Measurements from ENCODE around the gene SH3PXD2B.
"Not testable (repeated sequence)": the region's sequence is repeated elsewhere in the genome, so short reads cannot be mapped to it uniquely, and the experiment has no call there.

The SH3PXD2B gene

DNA sequence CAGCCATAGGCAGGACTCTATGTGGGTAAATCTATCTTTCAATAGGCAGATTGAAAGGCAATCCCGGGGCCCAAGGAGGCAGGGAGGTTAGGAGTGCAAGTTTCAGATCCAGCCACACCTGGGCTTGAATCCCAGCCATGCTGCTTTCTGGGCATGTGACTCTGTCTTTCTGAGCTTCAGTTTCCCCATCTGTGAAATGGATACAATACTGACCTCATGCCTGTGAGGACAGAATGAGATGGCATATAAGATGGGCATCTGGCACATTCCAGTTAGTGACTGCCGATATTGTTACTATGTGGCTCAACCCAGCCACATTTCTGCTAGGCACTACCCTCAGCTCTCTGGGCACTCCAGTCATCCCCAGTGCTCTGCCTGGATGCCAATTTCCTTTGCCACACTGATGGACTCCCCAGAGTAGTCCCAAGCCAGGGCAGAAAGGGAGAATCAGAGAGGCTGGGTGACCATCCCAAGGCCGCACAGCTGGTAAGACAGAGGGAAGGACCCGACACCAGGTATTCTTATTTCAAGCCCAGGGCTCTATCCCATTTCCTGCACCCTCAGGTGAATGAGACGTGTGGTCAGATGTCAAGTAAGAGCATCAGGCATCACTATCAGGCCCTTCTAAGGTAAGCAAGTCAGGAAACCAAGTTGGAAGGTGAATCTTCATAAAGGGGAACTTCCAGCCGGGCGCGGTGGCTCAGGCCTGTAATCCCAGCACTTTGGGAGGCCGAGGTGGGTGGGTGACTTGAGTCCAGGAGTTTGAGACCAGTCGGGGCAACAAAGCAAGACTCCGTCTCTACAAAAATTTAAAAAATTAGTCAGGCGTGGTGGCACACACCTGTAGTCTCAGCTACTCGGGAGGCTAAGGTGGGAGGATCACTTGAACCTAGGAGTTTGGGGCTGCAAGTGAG is 38.7 kb downstream of the SH3PXD2B start:
- no peak for DNase-seq

DNA sequence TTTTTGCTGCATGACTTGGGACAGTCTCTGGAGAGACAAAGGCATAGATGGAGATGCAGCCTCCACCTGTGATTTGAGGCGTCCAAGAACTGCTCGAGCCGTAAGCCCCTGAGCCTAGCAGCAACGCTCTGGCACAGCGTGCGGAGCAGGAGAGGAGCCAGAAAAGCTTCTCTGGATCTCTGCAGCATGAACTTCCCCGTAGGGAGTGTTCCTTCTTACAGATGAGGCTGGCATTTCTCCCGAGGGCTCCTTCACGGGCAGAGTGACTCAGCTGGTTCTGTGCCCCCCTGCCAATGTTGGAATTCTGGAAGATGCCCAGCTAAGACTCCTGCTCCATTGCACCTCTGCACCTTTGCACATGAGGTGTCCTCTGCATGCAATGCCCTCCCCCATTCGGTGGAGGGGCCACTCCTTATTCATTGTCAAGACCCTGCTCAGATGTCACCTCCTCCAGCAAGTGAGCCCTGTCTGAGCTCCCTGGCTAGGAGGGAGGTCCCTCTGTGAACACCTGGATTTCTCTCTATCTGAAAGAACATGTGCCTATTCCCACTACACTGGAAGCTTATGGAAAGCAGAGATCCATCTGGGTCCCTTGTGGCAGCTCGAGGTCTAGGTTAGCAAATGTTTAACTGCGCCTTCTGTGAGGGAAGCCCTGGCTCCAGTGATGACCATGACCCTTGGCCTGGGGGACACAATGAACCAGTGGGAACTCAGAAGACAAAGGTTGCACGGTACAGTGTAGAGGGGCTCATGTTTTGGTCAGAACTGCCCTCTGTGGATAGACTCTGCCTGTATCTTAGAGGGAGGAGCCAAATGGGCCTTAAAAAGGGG is 39.6 kb downstream of the SH3PXD2B start:
- DNase-seq: peak; percentile 73

DNA sequence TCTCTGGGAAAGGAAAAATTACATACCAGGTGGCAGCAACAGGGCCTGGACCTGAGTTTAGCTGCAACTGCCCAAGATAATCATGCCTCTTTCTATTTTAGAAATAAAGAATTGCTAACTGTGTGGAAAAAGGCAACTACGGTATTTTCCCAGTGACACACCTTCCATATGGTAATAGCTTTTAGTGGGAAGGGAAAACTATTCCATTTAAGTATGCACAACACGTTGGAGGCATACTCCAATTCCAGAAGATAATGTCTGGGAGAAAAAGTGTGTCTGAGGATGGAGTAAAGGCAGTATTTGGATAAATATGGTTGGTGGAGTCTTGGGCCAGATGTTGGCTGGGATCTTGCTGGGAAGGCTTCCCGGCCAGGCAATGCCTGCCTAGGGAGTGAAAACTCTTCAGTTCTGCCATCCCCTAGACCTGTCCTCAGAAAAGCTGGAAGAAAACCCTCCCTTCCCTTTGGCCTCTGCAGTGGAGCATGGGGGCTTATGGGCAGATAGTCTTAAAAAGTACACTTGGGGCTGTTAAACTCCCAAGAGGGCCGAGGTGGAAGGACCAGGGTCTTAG is 40.6 kb downstream of the SH3PXD2B start:
- no peak for DNase-seq

DNA sequence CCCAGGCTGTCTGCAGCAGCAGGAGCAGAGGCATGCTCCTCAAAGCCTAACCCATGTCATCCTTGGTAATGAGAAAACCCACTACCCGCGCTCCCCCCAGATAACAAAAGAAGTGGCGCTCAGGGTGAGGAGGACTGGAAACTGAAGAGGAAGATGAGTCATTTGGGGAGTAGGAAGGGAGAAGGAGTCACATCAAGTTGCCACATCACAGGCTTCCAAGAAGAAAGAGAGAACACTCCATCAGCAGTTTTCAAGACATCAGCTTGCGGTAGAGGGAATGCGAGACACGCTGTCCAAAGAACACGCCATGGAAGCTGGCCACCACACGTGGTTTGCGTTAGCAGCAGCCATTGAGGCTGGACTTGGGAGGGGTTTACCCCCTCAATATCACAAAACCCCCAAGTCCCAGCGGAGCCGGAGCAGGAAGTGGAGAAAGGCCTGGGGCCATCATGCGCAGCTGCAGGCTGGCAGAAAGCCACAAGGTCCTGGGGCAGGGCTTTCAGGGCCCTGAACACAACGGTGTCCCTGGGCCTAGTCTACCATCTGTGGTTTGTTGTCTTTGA is 41.5 kb downstream of the SH3PXD2B start:
- no peak for DNase-seq

DNA sequence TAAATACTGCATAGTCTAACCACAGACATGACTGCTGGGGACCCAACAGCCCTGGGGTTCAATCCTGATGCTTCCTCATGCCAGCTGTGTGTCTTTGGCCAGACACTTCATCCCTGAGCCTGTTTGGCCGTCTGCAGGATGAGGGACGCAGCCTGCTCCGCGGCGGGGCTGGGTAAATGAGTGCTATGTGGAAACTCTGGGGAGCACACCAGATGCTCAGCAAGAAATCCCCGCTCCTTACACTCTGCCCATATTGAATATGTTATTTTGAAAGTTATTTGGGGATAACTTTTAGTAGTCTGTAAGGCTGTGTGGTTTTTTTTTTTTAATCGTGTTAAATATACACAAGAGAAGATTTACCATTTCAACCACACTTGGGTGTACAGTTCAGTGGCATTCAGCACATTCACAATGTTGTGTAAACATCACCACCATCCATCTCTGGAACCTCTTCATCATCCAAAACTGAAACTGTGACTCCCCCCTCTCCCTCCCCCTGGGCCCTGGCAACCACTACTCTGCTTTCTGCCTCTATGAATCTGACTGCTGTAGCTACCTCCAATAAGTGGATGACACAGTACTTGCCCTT is 42.7 kb downstream of the SH3PXD2B start:
- DNase-seq: no peak

DNA sequence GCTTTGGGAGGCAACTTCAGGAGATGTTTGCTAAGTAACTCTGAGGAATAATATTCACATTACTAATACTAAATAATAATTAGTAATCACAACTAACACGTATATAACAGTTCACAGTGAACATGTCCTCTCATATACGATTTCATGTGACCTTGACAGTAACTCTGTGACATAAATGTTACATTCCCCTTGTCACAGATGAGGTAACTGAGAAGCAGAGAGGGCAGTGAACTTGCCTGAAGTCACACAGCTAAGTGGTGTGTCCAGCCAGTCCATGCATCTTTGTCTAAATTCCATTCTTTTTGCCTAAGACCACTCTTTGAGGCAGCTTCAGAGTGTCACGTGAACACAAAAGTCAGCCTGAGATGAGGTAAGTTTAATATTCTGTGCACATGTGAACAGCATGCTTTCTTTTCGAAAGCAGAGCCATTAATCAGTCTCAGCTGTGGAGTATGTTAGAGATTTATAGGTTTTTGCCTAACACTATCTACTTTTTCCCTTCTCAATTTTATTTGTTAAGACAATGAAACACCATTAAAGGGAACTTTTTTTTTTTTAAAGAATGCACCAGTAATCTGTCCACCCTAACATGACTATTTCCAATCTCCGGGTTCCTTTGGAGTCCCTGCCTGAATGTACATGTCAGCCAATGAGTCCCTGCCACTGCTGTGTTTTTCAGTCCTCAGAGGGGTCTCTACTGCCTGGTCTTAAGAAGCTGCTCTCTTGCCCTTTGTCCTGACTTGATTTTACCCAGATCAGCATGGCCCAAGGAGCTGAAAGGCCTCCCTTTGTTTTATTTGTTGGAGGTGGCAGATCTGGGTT is 43.5 kb downstream of the SH3PXD2B start:
- no peak for DNase-seq

DNA sequence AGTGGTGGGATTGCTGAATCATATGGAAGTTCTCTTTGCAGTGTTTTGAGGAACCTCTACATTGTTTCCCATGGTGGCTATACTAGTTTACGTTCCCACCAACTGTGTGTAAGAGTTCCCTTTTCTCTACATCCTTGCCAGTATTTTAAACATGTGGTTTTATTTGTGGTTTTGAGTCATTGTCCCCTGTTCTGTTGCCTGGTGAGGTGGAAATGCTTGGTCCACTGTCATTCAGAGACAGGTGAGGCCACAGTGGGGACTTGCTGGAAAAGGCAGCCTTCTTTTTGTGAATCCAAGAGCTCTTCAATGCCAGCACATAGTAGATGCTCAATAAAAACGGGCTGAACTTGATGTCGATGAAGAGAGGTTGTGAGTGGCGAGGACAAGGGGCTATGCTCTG is 44.2 kb downstream of the SH3PXD2B start:
- DNase-seq: no peak

DNA sequence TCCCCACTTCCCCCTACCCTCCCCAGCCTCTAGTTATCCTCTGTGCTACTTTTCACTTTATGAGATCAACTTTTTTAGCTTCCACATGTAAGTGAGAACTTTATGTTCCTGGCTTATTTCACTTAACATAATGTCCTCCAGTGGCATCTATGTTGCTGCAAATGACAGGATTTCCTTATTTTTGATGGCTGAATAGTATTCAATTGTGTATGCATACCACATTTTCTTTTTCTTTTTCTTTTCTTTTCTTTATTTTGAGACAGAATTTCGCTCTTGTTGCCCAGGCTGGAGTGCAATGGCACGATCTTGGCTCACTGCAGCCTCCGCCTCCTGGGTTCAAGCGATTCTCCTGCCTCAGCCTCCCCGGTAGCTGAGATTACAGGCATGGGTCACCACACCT is 44.8 kb downstream of the SH3PXD2B start:
- DNase-seq: not testable (repeated sequence)

DNA sequence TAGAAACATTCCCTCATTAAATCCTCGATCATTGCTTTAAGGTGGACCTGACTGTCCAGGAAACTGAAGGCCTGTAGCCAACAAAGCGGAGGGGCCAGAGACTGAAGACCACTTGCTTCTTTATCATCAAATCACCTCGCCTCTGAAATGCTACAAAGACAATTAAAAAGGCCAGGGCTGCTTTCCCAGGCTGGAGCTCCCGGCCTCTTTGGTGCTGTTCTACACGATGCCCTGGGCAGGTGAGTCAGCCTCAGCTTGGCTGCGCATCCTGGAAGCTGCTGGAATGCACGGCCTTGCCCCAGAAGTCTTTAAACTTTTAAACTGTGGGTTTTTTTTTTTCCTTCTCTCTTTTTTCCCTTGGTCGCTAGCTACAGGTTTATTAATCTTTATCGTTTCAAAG is 46.5 kb downstream of the SH3PXD2B start:
- DNase-seq: no peak

DNA sequence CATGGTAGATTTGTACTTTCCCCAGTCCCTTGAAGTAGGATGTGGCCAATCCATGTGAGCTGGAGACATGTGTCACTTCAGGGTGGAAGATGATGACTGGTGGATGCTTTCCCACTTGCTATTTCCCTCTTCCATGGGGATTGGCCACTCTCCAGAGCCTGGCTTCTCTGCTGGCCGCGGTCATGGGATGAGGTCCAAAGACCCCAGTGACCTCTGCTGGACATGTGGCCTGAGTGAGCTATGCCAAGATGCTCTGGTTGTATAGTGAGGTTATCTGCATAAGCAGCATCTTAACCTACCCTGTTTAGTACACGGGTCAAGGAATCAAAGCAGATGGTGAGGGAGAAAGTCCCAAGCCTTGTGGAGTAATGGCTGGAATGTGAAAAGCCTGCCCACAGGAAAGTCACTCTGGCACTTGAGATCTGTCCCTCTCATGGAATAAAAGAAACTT is 47.1 kb downstream of the SH3PXD2B start:
- no peak for DNase-seq

DNA sequence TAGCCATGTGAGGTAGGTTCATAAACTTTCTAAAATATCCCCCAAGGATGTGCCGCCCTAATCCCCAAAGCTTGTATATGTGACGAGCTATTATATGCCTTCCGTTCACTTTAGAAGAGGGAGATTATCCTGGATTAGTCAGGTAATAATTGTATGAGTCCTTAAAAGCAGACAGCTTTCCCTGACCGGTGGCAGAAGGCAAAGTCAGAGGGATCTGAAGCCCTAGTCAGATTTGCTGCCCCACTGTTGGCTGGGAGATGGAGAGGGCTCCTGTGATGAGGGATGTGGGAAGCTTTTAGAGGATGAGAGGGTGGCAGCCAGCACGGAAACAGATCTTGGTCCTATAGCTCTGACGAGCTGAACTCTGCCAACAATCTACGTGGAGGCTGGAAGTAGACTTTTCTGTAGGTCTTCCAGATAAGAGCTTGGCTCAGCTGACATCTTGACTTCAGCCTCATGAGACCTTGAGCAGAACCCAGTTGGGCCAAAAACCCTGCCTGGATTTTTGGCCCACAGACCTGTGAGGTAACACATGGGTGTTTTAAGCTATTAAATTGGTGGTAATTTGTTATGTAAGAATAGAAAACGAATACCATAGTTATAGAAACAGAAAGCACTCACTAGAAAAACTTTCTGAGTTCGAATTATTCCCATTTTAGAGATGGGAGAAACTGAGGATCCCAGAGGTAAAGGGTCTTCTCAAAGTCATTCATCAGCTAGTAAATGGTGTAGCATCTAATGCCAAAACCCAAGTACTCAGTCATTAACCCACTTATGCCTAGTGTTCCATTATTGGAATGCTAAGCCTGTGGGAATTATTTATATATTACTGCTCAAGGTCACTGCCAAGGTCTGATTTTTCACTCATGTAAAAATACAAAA is 48.9 kb downstream of the SH3PXD2B start:
- DNase-seq: no peak

DNA sequence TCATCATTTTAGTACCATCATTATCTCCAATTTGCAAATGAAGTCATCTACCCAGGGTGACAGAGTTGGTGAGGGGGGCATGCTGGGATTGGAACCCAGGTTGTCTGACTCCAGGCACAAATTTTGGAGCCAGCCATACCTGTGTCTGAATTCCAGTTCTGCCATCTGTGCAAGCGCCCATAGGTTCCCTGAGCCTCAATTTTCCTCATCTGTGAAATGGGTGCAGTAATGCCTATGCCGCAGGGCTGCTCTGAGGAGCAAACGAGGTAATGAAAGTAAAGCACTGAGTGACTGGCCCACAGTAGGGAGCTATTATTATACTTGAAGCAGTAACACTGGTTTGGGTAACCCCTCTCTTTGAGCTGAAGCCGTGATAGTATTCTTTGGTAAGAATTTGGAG is 49.6 kb downstream of the SH3PXD2B start:
- DNase-seq: no peak

DNA sequence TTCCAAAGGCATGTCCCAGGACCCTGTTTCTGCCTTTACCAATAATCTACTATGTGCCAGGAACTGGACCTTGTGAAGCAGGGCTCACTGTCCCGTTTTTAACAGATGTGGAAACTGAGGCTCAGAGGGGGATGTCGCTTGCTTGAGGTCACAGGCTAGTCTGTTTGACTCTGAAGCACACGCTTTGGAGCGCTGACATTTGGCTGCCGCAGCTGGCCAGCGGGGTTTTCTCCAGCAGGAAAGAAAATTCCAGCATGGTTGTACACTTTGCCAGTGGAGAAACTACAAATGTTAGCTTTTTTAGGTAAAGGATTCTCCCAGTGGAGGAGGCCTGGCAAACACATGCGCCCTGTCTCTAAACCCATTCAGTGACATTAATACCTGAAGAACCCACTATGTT is 50.5 kb downstream of the SH3PXD2B start:
- DNase-seq: no peak

DNA sequence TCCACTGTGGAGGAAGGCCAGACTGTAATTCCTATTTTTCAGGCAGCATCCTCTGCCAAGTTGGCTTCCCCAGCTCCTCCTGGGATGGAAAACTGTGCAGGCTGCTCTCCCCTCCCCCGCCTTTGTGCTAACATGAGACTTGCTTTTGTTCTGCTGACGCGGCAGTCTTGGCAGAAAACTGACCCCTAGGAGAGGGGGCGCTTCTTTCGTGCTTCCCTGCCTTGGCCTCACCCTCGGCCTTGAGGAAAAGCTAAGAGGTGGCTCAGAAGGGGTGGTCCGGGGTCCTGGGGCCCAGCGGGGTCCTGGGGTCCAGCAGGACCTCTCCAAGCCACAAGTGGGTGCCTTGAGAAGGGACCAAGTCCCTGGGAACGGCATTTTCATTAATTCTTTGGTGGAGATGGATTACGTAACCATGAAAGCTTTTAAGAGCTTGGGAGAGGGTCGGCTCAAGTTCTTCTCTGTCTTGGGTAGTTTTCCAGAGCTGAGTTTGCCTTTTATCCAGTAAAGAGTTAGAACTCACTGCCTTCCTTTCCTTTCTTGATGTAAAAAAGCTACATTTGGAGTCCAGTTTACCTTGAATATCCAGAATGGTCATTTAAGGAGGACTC is 51.0 kb downstream of the SH3PXD2B start:
- peak; percentile 72 for DNase-seq

DNA sequence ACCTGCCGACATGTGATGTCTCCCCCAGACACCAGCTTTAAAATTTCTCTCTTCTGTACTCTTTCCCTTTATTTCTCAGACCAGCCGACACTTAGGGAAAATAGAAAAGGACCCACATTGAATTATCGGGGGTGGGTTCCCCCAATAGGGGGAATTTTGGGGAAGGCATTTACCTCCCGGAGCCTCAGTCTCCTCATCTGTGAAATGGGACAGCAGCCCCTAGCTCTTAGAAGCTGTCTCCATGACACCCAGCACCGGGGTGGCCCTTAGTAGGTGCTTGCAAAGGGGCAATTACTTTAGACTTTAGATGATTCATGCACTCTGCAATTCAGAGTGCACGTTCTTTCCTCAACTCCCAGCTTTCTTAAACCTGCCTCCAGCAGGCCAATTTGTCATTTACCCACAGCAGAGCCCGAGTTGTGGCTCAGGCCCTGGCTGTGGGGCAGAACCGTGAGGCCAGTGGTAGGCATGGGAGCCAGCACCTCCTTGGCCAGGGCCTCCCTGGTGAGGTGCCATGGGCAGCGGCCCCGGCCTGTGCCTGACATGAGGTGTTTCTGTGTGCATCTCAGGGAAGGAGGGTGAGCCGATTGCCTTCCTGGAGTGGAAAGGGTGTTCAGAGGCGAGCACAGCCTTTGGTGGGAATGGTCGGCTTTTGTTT is 51.7 kb downstream of the SH3PXD2B start:
- DNase-seq: no peak

DNA sequence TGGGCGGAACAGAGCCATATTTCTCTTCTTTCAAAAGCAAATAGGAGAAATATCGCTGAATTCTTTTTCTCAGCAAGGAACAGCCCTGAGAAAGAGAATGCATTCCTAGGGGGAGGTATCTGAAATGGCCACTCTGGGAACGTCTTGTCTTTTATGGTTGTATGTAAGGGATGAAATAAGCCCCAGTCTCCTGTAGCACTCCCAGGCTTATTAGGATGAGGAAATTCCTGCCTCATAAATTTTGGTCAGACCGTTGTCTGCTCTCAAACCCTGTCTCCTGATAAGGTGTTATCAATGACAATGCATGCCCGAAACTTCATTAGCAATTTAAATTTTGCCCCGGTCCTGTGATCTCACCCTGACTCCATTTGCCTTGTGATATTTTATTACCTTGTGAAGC is 52.3 kb downstream of the SH3PXD2B start:
- DNase-seq: not testable (repeated sequence)

DNA sequence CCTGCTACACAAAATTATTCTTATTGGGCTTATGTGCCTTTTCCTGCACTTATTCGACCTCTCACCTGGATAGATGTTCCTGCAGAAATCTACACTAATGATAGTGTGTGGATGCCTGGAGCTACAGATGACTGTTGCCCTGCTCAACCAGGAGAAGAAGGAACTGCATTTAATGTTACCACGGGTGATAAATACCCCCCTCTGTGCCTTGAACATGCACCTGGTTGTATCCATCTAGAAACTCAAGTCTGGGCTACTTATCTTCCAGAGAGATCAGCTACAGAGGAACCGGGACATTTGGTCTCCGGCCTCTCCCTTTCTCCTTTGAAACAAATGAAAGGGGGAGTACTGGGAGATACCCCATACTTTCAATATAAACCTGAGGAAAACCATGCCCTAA is 54.5 kb downstream of the SH3PXD2B start:
- DNase-seq: no peak

DNA sequence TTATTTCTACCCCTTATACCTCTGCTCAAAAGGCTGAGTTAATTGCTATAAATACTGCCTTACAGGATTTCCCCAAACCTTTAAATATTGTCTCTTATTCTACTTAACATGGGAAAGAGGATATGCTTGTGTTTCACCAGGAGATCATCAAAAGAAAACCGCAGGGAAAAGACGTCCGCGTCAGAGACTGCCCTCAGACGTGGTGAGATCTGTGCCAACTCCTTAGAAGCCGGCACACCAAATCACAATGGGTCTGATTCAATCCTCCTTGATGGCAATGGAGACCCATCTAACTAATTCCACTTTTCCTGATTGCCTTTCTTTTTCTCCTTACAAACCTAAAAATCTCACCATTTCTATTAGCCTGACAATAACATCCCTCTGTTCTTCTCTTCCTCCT is 55.0 kb downstream of the SH3PXD2B start:
- DNase-seq: no peak

DNA sequence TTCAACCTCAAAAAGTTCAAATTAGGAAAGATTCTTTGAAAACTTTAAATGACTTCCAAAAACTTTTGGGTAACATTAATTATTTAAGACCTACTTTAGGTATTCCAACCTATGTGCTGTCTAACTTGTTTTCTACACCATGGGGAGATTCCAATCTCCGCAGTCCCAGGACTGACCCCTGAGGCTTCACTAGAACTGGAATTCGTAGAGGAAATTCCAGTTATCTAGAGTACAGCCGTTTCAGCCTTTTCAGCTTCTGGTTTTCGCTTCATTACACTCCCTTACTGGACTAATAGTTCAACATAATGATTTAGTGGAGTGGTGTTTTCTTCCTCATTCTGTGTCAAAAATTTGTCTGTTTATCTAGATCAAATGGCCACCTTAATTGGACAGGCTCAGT is 55.7 kb downstream of the SH3PXD2B start:
- not testable (repeated sequence) for DNase-seq

DNA sequence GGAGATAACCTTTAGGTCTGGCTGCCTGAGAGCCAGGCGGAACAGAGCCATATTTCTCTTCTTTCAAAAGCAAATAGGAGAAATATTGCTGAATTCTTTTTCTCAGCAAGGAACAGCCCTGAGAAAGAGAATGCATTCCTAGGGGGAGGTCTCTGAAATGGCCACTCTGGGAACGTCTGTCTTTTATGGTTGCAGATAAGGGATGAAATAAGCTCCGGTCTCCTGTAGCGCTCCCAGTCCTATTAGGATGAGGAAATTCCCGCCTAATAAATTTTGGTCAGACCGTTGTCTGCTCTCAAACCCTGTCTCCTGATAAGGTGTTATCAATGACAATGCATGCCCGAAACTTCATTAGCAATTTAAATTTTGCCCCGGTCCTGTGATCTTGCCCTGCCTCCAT is 57.3 kb downstream of the SH3PXD2B start:
- not testable (repeated sequence) for DNase-seq
